22Rv1 (cell line): Measurements from ENCODE around the gene LAMC1.

Source experiments
- H3K27ac ChIP-seq: fragments of 450-650 bp; 2 replicates; pipeline ENCODE4 v1.5.1; 2017
- CTCF ChIP-seq: fragments of 450-650 bp; IDR thresholded peaks from 2 replicates; pipeline ENCODE4 v1.5.1; 2017; ENCODE audit warnings: mild to moderate bottlenecking
- ZFX ChIP-seq: fragments of 450-650 bp; IDR thresholded peaks from 2 replicates; pipeline ENCODE4 v1.6.1; 2017; ENCODE audit warnings: antibody characterized with exemption, borderline replicate concordance

Gene LAMC1

GRCh38 chr1:183023146-183023600, at the start of gene LAMC1:
Gene LAMC1, plus strand, starts transcription at chr1:183023420. Its CDS starts 297 bp downstream, at chr1:183023717.
- TF ChIP-seq ZFX (no peak), CTCF (no peak)
- peak within 1 kb of the TSS; percentile 90 for H3K27ac ChIP-seq

- no peak for TF ChIP-seq ZFX
- no peak for TF ChIP-seq CTCF
- H3K27ac ChIP-seq: no peak overlapping the region
Measured at GRCh38 chr1:182974506-182975191, 48.6 kb upstream of the LAMC1 start.

- H3K27ac ChIP-seq: no peak overlapping the region
- TF ChIP-seq ZFX (no peak), CTCF (no peak)
Measured at GRCh38 chr1:182977480-182977879, 45.7 kb upstream of the LAMC1 start.

- no peak overlapping the region for H3K27ac ChIP-seq
- TF ChIP-seq ZFX: no peak
Measured at GRCh38 chr1:182978151-182978853, 44.9 kb upstream of the LAMC1 start.

- TF ChIP-seq CTCF (no peak), ZFX (no peak)
- H3K27ac ChIP-seq: no peak overlapping the region
Measured at GRCh38 chr1:182984138-182984537, 39.1 kb upstream of the LAMC1 start.

GRCh38 chr1:182984621-182985020, 38.6 kb upstream of the LAMC1 start:
- TF ChIP-seq CTCF (no peak), ZFX (no peak)
- no peak overlapping the region for H3K27ac ChIP-seq

- no peak for TF ChIP-seq ZFX
- no peak for TF ChIP-seq CTCF
- no peak overlapping the region for H3K27ac ChIP-seq
Measured at GRCh38 chr1:182985876-182986275, 37.3 kb upstream of the LAMC1 start.
